GM19438 (cell line): ENCODE data around the gene F2RL3.
"Not testable (repeated sequence)": the region's sequence is repeated elsewhere in the genome, so short reads cannot be mapped to it uniquely, and the experiment has no call there.

Experiments
- ATAC-seq: cut with Tn5 transposase; IDR thresholded peaks from one replicate; pipeline ENCODE4 v1.9.1; 2021; ENCODE audit warnings: low read depth; ENCODE audit not compliant: unreplicated experiment

The F2RL3 gene

GRCh38 chr19:16874250-16874977 lies 14.4 kb upstream of the F2RL3 start:
- no peak for ATAC-seq

- ATAC-seq: not testable (repeated sequence)
Measured at GRCh38 chr19:16874978-16875299, 13.9 kb upstream of the F2RL3 start.

GRCh38 chr19:16875584-16876555 lies 12.9 kb upstream of the F2RL3 start:
- no peak for ATAC-seq

- ATAC-seq: no peak
Measured at GRCh38 chr19:16876904-16877361, 11.9 kb upstream of the F2RL3 start.

GRCh38 chr19:16877581-16877980 lies 11.2 kb upstream of the F2RL3 start:
- no peak for ATAC-seq

- ATAC-seq: no peak
Measured at GRCh38 chr19:16878181-16878965, 10.4 kb upstream of the F2RL3 start.

GRCh38 chr19:16880884-16881554 lies 7.8 kb upstream of the F2RL3 start:
- no peak for ATAC-seq

- ATAC-seq: no peak
Measured at GRCh38 chr19:16882146-16882545, 6.7 kb upstream of the F2RL3 start.

GRCh38 chr19:16883522-16883921 lies 5.3 kb upstream of the F2RL3 start:
- no peak for ATAC-seq

GRCh38 chr19:16885166-16885565 lies 3.6 kb upstream of the F2RL3 start:
- ATAC-seq: no peak

- no peak for ATAC-seq
Measured at GRCh38 chr19:16886305-16886880, 2.4 kb upstream of the F2RL3 start.

- ATAC-seq: no peak
Measured at GRCh38 chr19:16887353-16888265, 1.2 kb upstream of the F2RL3 start.

- peak; percentile 3 for ATAC-seq
Measured at GRCh38 chr19:16889366-16889882, 625 bp downstream of the F2RL3 start.

GRCh38 chr19:16889883-16890460 lies 1.2 kb downstream of the F2RL3 start:
- no peak for ATAC-seq

GRCh38 chr19:16890461-16891184 lies 1.8 kb downstream of the F2RL3 start:
- no peak for ATAC-seq

- ATAC-seq: no peak
Measured at GRCh38 chr19:16891696-16892382, 3.0 kb downstream of the F2RL3 start.

GRCh38 chr19:16892436-16892835 lies 3.6 kb downstream of the F2RL3 start:
- ATAC-seq: no peak
